HCEC 1CT (cell line): ENCODE measurements around the gene DCDC2C.

ENCODE experiments used
- DNase-seq: peaks from one replicate; pipeline ENCODE4 v3.0.0-alpha.2; 2017

The DCDC2C gene

GRCh38 chr2:3747032-3747654 lies 43.8 kb downstream of the DCDC2C start:
- DNase-seq: no peak

GRCh38 chr2:3747826-3748225 lies 44.5 kb downstream of the DCDC2C start:
- no peak for DNase-seq

GRCh38 chr2:3749201-3749600 lies 45.8 kb downstream of the DCDC2C start:
- no peak for DNase-seq

- no peak for DNase-seq
These were observed 47.9 kb downstream of the DCDC2C start for GRCh38 chr2:3751251-3751650.

GRCh38 chr2:3751806-3752205 lies 48.4 kb downstream of the DCDC2C start:
- DNase-seq: no peak

- DNase-seq: no peak
These were observed 49.0 kb downstream of the DCDC2C start for GRCh38 chr2:3752376-3752775.

- no peak for DNase-seq
These were observed 50.2 kb downstream of the DCDC2C start for GRCh38 chr2:3753561-3753960.

GRCh38 chr2:3754280-3754679 lies 50.9 kb downstream of the DCDC2C start:
- no peak for DNase-seq

GRCh38 chr2:3754795-3755194 lies 51.4 kb downstream of the DCDC2C start:
- DNase-seq: no peak

GRCh38 chr2:3755277-3755676 lies 51.9 kb downstream of the DCDC2C start:
- no peak for DNase-seq

- DNase-seq: no peak
These were observed 52.9 kb downstream of the DCDC2C start for GRCh38 chr2:3756306-3756705.

GRCh38 chr2:3758906-3759305 lies 55.5 kb downstream of the DCDC2C start:
- DNase-seq: no peak

GRCh38 chr2:3759331-3759730 lies 56.0 kb downstream of the DCDC2C start:
- DNase-seq: no peak

GRCh38 chr2:3759761-3760160 lies 56.4 kb downstream of the DCDC2C start:
- DNase-seq: no peak

GRCh38 chr2:3761272-3761671 lies 57.9 kb downstream of the DCDC2C start:
- DNase-seq: no peak

- DNase-seq: no peak
These were observed 59.5 kb downstream of the DCDC2C start for GRCh38 chr2:3762771-3763447.

- DNase-seq: no peak
These were observed 63.4 kb downstream of the DCDC2C start for GRCh38 chr2:3766824-3767223.

GRCh38 chr2:3768960-3769765 lies 65.8 kb downstream of the DCDC2C start:
- no peak for DNase-seq

GRCh38 chr2:3769766-3770165 lies 66.4 kb downstream of the DCDC2C start:
- no peak for DNase-seq

GRCh38 chr2:3770724-3771415 lies 67.5 kb downstream of the DCDC2C start:
- DNase-seq: no peak

- no peak for DNase-seq
These were observed 68.2 kb downstream of the DCDC2C start for GRCh38 chr2:3771576-3771975.

GRCh38 chr2:3774336-3774735 lies 71.0 kb downstream of the DCDC2C start:
- DNase-seq: no peak

GRCh38 chr2:3776311-3776710 lies 72.9 kb downstream of the DCDC2C start:
- DNase-seq: no peak
